GM19438 (cell line): ENCODE measurements around the gene CRP.
"Not testable (repeated sequence)": the region's sequence is repeated elsewhere in the genome, so short reads cannot be mapped to it uniquely, and the experiment has no call there.

Experiments used
- ATAC-seq: cut with Tn5 transposase; IDR thresholded peaks from one replicate; pipeline ENCODE4 v1.9.1; 2021; ENCODE audit warnings: low read depth; ENCODE audit not compliant: unreplicated experiment

Gene CRP

GRCh38 chr1:159714529-159714928 is at the start of gene CRP:
CRP (minus strand) TSS chr1:159714589; CDS start chr1:159714485, 104 bp downstream.
- ATAC-seq, result no peak

GRCh38 chr1:159763686-159764085 is 49.3 kb upstream of the CRP start:
- no peak for ATAC-seq

- no peak for ATAC-seq
Measured at GRCh38 chr1:159756397-159756796, 42.0 kb upstream of the CRP start.

- no peak for ATAC-seq
Measured at GRCh38 chr1:159755451-159756007, 41.1 kb upstream of the CRP start.

- ATAC-seq, result no peak
Measured at GRCh38 chr1:159753386-159753785, 39.0 kb upstream of the CRP start.

- no peak for ATAC-seq
Measured at GRCh38 chr1:159752135-159752580, 37.8 kb upstream of the CRP start.

- no peak for ATAC-seq
Measured at GRCh38 chr1:159751031-159751430, 36.6 kb upstream of the CRP start.

- no peak for ATAC-seq
Measured at GRCh38 chr1:159750621-159751020, 36.2 kb upstream of the CRP start.

GRCh38 chr1:159749630-159750029 is 35.2 kb upstream of the CRP start:
- ATAC-seq, result no peak

GRCh38 chr1:159748370-159748769 is 34.0 kb upstream of the CRP start:
- ATAC-seq, result no peak

GRCh38 chr1:159746666-159747065 is 32.3 kb upstream of the CRP start:
- no peak for ATAC-seq

- no peak for ATAC-seq
Measured at GRCh38 chr1:159743651-159744410, 29.4 kb upstream of the CRP start.

- ATAC-seq, result no peak
Measured at GRCh38 chr1:159737238-159737916, 23.0 kb upstream of the CRP start.

GRCh38 chr1:159723188-159723587 is 8.8 kb upstream of the CRP start:
- ATAC-seq, result not testable (repeated sequence)

GRCh38 chr1:159719990-159720389 is 5.6 kb upstream of the CRP start:
- ATAC-seq, result no peak

- no peak for ATAC-seq
Measured at GRCh38 chr1:159715855-159716254, 1.5 kb upstream of the CRP start.

- ATAC-seq, result no peak
Measured at GRCh38 chr1:159712080-159712479, 2.3 kb downstream of the CRP start.

GRCh38 chr1:159707472-159708260 is 6.7 kb downstream of the CRP start:
- ATAC-seq, result no peak

- no peak for ATAC-seq
Measured at GRCh38 chr1:159705904-159706256, 8.5 kb downstream of the CRP start.

GRCh38 chr1:159705251-159705903 is 9.0 kb downstream of the CRP start:
- ATAC-seq, result no peak

- no peak for ATAC-seq
Measured at GRCh38 chr1:159704481-159704880, 9.9 kb downstream of the CRP start.
